HuH-7 (cell line): ENCODE results near the gene SMAD2.

Experiments used
- DNase-seq: peaks from one replicate; pipeline ENCODE4 v3.0.0; 2011; ENCODE audit warnings: low spot score

SMAD2 gene

GRCh38 chr18:47931718-47932103 is 1.3 kb upstream of the SMAD2 start:
- DNase-seq = peak; percentile 4

GRCh38 chr18:47930931-47931717 is 665 bp upstream of the SMAD2 start:
- DNase-seq = peak; percentile 82

- DNase-seq = no peak
Measured at GRCh38 chr18:47929681-47930198, 719 bp downstream of the SMAD2 start.

GRCh38 chr18:47928466-47928865 is 2.0 kb downstream of the SMAD2 start:
- DNase-seq = no peak

- no peak for DNase-seq
Measured at GRCh38 chr18:47926101-47926850, 4.2 kb downstream of the SMAD2 start.

- no peak for DNase-seq
Measured at GRCh38 chr18:47919916-47920315, 10.5 kb downstream of the SMAD2 start.

- DNase-seq = no peak
Measured at GRCh38 chr18:47917923-47918610, 12.4 kb downstream of the SMAD2 start.

- DNase-seq = no peak
Measured at GRCh38 chr18:47915930-47916329, 14.5 kb downstream of the SMAD2 start.

- DNase-seq = no peak
Measured at GRCh38 chr18:47915229-47915628, 15.2 kb downstream of the SMAD2 start.

- DNase-seq = no peak
Measured at GRCh38 chr18:47912794-47913585, 17.5 kb downstream of the SMAD2 start.

GRCh38 chr18:47912343-47912742 is 18.1 kb downstream of the SMAD2 start:
- DNase-seq = no peak

GRCh38 chr18:47911877-47912276 is 18.6 kb downstream of the SMAD2 start:
- peak; percentile 4 for DNase-seq

- DNase-seq = no peak
Measured at GRCh38 chr18:47909484-47909883, 21.0 kb downstream of the SMAD2 start.

GRCh38 chr18:47908592-47908991 is 21.9 kb downstream of the SMAD2 start:
- no peak for DNase-seq

GRCh38 chr18:47906408-47906807 is 24.1 kb downstream of the SMAD2 start:
- no peak for DNase-seq

- no peak for DNase-seq
Measured at GRCh38 chr18:47903809-47904208, 26.6 kb downstream of the SMAD2 start.

GRCh38 chr18:47901624-47902362 is 28.7 kb downstream of the SMAD2 start:
- no peak for DNase-seq

- DNase-seq = no peak
Measured at GRCh38 chr18:47899107-47899840, 31.2 kb downstream of the SMAD2 start.

GRCh38 chr18:47898696-47899095 is 31.8 kb downstream of the SMAD2 start:
- no peak for DNase-seq

GRCh38 chr18:47898055-47898454 is 32.4 kb downstream of the SMAD2 start:
- no peak for DNase-seq
